Umbilical cord (tissue), 2 donors: ENCODE data around the gene PDXK. TPM values are rescaled to one million over a fixed set of nuclear protein-coding genes. Genes with fewer than 3 reads are reported as not detected.
A peak's percentile ranks its signal among the peaks of the same experiment; 100 is the strongest.

Source experiments
- DNase-seq: peaks from one replicate; pipeline ENCODE4 v3.0.0-alpha.2; 2015; ENCODE audit warnings: low spot score
- total RNA-seq: library from RNA; depleted of rRNA; stranded (reverse); fragments of >200 nt; gene quantifications from one replicate; pipeline ENCODE4 v1.2.3, GENCODE V29; 2014; ENCODE audit warnings: low replicate concordance; ENCODE audit not compliant: insufficient read depth

The PDXK gene
- total RNA-seq, 1 donor from 2014 or later, result 34.2 TPM

GRCh38 chr21:43762303-43763128, 43.6 kb downstream of the PDXK start:
- no peak for DNase-seq

- DNase-seq, result no peak
These were observed 45.1 kb downstream of the PDXK start for GRCh38 chr21:43763901-43764523.

GRCh38 chr21:43764576-43765495, 45.9 kb downstream of the PDXK start:
- DNase-seq, result no peak

- DNase-seq, result no peak
These were observed 48.0 kb downstream of the PDXK start for GRCh38 chr21:43766734-43767497.

- DNase-seq, result no peak
These were observed 48.6 kb downstream of the PDXK start for GRCh38 chr21:43767498-43767983.

GRCh38 chr21:43767984-43768867, 49.3 kb downstream of the PDXK start:
- peak; percentile 79 for DNase-seq

- no peak for DNase-seq
These were observed 49.9 kb downstream of the PDXK start for GRCh38 chr21:43768868-43769167.

GRCh38 chr21:43769325-43769958, 50.5 kb downstream of the PDXK start:
- DNase-seq, result no peak

GRCh38 chr21:43770066-43770655, 51.2 kb downstream of the PDXK start:
- DNase-seq, result no peak

GRCh38 chr21:43771199-43771675, 52.3 kb downstream of the PDXK start:
- DNase-seq, result no peak

GRCh38 chr21:43771698-43772424, 52.9 kb downstream of the PDXK start:
- no peak for DNase-seq

- DNase-seq, result no peak
These were observed 53.5 kb downstream of the PDXK start for GRCh38 chr21:43772425-43772821.

GRCh38 chr21:43774163-43774562, 55.2 kb downstream of the PDXK start:
- no peak for DNase-seq

- DNase-seq, result no peak
These were observed 56.3 kb downstream of the PDXK start for GRCh38 chr21:43775190-43775589.

- peak; percentile 78 for DNase-seq
These were observed 57.0 kb downstream of the PDXK start, which contains the start of gene CSTB for GRCh38 chr21:43775795-43776430. TSS of gene CSTB (minus strand) at chr21:43776308. CDS start at chr21:43776269, 39 bp downstream.

- no peak for DNase-seq
These were observed 59.0 kb downstream of the PDXK start for GRCh38 chr21:43777953-43778352.

- DNase-seq, result peak; percentile 33
These were observed 59.8 kb downstream of the PDXK start for GRCh38 chr21:43778469-43779335.
